Transverse colon (tissue), 4 donors: ENCODE data around the gene CLSTN1. TPM values are rescaled to one million over a fixed set of nuclear protein-coding genes. Genes with fewer than 3 reads are reported as not detected.

ENCODE experiments used
- DNase-seq: peaks from one replicate; pipeline ENCODE4 v3.0.0-alpha.2; 2019
- H3K27ac ChIP-seq, 4 donors: fragments of 200-600 bp; sonication (generic); 2 replicates each; pipeline ENCODE4 v1.5.1; 2016 to 2018; ENCODE audit warnings: inconsistent platforms in 4 of 4
- H3K27me3 ChIP-seq: fragments of 200-600 bp; sonication (generic); 2 replicates; pipeline ENCODE4 v1.5.1; 2017; ENCODE audit warnings: inconsistent platforms
- H3K36me3 ChIP-seq, 4 donors: fragments of 200-600 bp; sonication (generic); 2 replicates each; pipeline ENCODE4 v1.5.1; 2017 to 2019; ENCODE audit warnings: inconsistent platforms in 4 of 4
- H3K4me1 ChIP-seq, 4 donors: fragments of 200-600 bp; sonication (generic); 2 replicates each; pipeline ENCODE4 v1.5.1; 2017 to 2020; ENCODE audit warnings: inconsistent platforms in 4 of 4
- H3K4me3 ChIP-seq, 4 donors: fragments of 200-600 bp; sonication (generic); 1 replicate in 1 of 4; 2 replicates in 3 of 4; pipeline versions ENCODE4 v1.5.1 to v1.6.1; 2017 to 2019; ENCODE audit warnings: inconsistent platforms in 4 of 4
- H3K9me3 ChIP-seq, 2 donors: fragments of 200-600 bp; sonication (generic); 2 replicates each; pipeline ENCODE4 v1.5.1; 2017 to 2019; ENCODE audit warnings: inconsistent platforms in 2 of 2
- CTCF ChIP-seq, 5 experiments: fragments of 200-600 bp in 3 of 5; fragments of 450-650 bp in 2 of 5; sonication (generic) in 3 of 5; IDR thresholded peaks; 1 replicate in 2 of 5; 2 replicates in 3 of 5; pipeline ENCODE4 v1.5.1; 2016 to 2017; ENCODE audit warnings: antibody characterized with exemption in 5 of 5, inconsistent platforms in 3 of 5, mild to moderate bottlenecking in 2 of 5, moderate library complexity in 1 of 5
- EP300 ChIP-seq: sonication (generic); formaldehyde crosslinking; IDR thresholded peaks from one replicate; pipeline ENCODE4 v1.6.1; 2017; ENCODE audit warnings: antibody characterized with exemption, low read depth
- POLR2A ChIP-seq: fragments of 450-650 bp; IDR thresholded peaks from one replicate; pipeline ENCODE4 v1.6.1; 2016; ENCODE audit warnings: antibody characterized with exemption, mild to moderate bottlenecking, moderate library complexity
- POLR2AphosphoS5 ChIP-seq, 3 donors: sonication (generic); formaldehyde crosslinking; IDR thresholded peaks; one replicate each; pipeline ENCODE4 v1.6.1; 2016; ENCODE audit warnings: antibody characterized with exemption in 3 of 3
- WGBS, 2 donors: methylation state at CpG; one replicate each; pipeline ENCODE4 v1.1.5; 2018; ENCODE audit warnings: low coverage in 1 of 2; 5-methylcytosine and 5-hydroxymethylcytosine counted together
- in situ Hi-C, 4 donors: fragments of 200-750 bp; cut with MboI; loops; one replicate each; pipeline versions ENCODE4 v1.15.0 to v1.15.1; 2017; ENCODE audit warnings: low sequenced_read_pairs in 3 of 4, low pct_ligation_motif_present in 1 of 4, low pct_unique_long_range_greater_than_20kb in 1 of 4
- intact Hi-C: fragments of 100-400 bp; cut with DNase I; formaldehyde crosslinking; loops from one replicate; pipeline ENCODE4 v1.15.1; 2023; ENCODE audit warnings: low total_unique reads
- total RNA-seq, 4 donors: library from RNA; depleted of rRNA; stranded (reverse); fragments of >200 nt; gene quantifications; one replicate each; pipeline ENCODE4 v1.1.0, GENCODE V29; 2016

Gene CLSTN1
- total RNA-seq, 4 donors from 2014 or later, result 118 to 191 (median 143) TPM

DNA sequence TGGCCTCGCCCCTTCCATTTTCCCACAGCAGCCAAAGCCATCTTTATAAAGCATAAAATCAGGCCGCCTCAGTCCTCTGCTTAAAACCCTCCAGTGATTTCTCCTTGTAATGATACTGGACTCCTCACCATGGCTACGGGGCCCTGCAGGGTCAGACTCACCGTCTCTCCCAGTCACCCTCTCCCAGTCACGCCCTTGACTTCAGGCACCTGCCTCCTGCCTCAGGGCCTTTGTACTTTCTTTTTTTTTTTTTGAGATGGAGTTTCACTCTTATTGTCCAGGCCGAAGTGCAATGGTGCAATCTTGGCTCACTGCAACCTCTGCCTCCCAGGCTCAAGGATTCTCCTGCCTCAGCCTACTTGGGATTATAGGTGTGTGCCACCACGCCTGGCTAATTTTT lies 124.4 kb downstream of the CLSTN1 start:
- H3K4me3 ChIP-seq, result no peak overlapping the region
- no peak for DNase-seq
- intact Hi-C loops (no loop called here), in situ Hi-C loops (no loop called here)
- no peaks in the 10 kb centered on the region for H3K36me3 ChIP-seq
- H3K9me3 ChIP-seq, result no peaks in the 10 kb centered on the region
- TF ChIP-seq POLR2A (no peak), POLR2AphosphoS5 (IDR thresholded peaks at IDR 0.05) (no peak), CTCF (IDR thresholded peaks at IDR 0.05) (no peak), EP300 (no peak)
- no peaks in the 10 kb centered on the region for H3K4me1 ChIP-seq
- no peak overlapping the region for H3K27ac ChIP-seq
- no peaks in the 10 kb centered on the region for H3K27me3 ChIP-seq
- WGBS, 2 donors, result 74 to 82% methylated on average over 6 to 7 of the region's 7 CpGs

DNA sequence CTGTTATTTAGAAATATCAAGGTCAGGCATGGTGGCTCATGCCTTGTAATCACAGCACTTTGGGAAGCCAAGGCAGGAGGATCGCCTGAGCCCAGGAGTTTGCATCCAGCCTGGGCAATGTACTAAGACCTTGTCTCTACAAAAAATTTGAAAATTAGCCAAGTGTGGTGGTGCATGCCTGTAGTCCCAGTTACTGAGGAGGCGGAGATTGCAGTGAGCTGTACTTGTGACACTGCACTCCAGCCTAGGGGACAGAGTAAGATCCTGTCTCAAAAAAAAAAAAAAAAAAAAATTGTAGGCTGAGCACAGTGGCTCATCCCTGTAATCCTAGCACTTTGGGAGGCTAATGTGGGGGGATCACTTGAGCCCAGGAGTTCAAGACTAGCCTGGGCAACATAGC lies 127.0 kb downstream of the CLSTN1 start:
- TF ChIP-seq CTCF (IDR thresholded peaks at IDR 0.05), result no peak
- no peaks in the 10 kb centered on the region for H3K36me3 ChIP-seq
- intact Hi-C loops (no loop called here), in situ Hi-C loops (no loop called here)
- no peak for DNase-seq
- H3K27me3 ChIP-seq, result no peaks in the 10 kb centered on the region
- no peaks in the 10 kb centered on the region for H3K9me3 ChIP-seq
- H3K27ac ChIP-seq, result no peak overlapping the region
- 100% methylated on average over 2 of the region's 2 CpGs; no CpG with 5 or more reads in 1 of the 2 donors for WGBS, 2 donors
- no peaks in the 10 kb centered on the region for H3K4me1 ChIP-seq
- no peak overlapping the region for H3K4me3 ChIP-seq

DNA sequence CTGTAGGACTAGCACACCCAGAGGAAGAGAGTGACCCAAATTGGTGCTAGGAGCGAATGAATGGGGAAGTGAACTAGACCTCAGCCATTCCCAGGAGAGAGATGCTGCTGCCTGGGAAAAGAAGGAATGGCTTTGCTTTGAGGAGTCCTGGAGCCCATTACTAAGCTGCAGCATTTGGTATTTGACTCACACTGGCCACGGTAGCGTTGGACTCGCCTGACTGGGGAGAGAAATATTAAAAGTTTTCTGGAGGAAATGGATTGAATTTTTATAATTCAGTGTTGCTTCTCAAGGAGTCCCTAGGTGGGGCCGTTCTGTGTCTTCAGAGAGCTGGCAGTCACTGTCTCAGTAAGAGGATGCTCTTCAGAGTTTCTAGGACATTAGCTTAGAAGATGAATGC lies 132.1 kb downstream of the CLSTN1 start:
- peaks cover 39% of the 10 kb centered on the region for H3K27me3 ChIP-seq
- intact Hi-C loops, result no loop called here
- WGBS, 2 donors, result 60 to 83% methylated on average over 1 to 5 of the region's 5 CpGs
- no peak overlapping the region for H3K27ac ChIP-seq
- TF ChIP-seq POLR2AphosphoS5 (IDR thresholded peaks at IDR 0.05) (no peak), POLR2A (no peak), EP300 (no peak), CTCF (IDR thresholded peaks at IDR 0.05) (no peak)
- no peak overlapping the region for H3K4me3 ChIP-seq
- peaks cover 9 to 42% (median 35%) of the 10 kb centered on the region in 4 donors for H3K4me1 ChIP-seq
- H3K36me3 ChIP-seq, result no peaks in the 10 kb centered on the region
- in situ Hi-C loops, result no loop called here
- no peaks in the 10 kb centered on the region for H3K9me3 ChIP-seq
- DNase-seq, result no peak

DNA sequence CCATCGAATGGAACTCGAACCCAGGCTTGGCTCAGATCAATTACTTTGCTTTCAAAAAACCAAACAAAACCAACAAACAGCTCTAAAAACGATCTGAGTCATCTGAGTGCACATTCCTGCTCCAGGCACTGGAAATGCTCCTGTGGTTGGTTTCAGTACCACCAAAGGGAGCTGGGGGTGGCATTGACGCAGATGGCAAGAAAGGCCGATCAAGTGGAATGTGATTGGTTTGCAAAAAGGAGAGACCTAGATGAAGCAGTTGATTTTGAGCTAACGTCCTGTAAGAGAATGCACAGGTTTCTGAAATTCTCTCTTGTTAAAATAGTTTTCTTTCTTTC lies 132.7 kb downstream of the CLSTN1 start:
- TF ChIP-seq POLR2A (no peak), POLR2AphosphoS5 (IDR thresholded peaks at IDR 0.05) (no peak), EP300 (no peak)
- no peak overlapping the region for H3K4me3 ChIP-seq
- no peaks in the 10 kb centered on the region for H3K36me3 ChIP-seq
- H3K27me3 ChIP-seq, result peaks cover 45% of the 10 kb centered on the region
- no peak for DNase-seq
- intact Hi-C loops, result no loop called here
- H3K27ac ChIP-seq, result no peak overlapping the region
- in situ Hi-C loops, result no loop called here
- WGBS, 2 donors, result 78 to 79% methylated on average over 6 of the region's 6 CpGs
- no peaks in the 10 kb centered on the region for H3K9me3 ChIP-seq
- peaks cover 9 to 42% (median 35%) of the 10 kb centered on the region in 4 donors for H3K4me1 ChIP-seq

DNA sequence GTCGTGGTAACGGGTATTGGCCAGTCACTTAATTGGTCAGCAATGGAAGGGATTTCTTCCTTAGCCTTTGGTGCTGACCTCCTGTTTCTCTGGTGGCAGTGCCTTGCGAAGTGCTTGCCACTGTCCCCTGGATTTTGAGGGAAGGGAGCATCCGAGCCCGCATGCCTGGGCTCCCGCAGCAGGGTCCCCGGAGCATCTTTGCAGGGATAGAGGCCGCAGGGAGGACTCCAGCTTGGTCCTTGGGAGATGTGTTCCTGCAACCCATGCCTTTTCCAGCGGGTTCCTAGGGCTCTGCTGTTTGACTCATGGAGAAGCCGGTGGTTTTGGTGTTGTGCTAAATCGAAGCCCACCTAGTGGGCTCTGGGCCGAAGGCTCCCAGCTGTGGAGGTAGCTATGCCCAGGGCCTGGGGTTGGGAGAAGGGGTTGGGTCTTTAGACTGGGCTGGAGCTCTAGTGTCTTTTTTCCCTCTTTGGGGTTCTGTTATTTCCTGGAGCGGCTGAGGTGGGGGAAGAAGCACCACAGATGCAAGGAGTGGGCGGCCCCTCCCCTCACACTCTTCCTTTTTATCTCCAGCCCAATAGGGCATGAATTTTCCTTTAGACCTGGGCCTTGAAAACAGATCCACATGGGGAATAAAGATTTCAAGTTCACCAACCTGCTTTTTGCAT lies 133.2 kb downstream of the CLSTN1 start:
- intact Hi-C loops, result no loop called here
- peak overlapping the region in 3 of 4 donors; percentile 61 to 63 (median 62) for H3K27ac ChIP-seq
- 13 to 83% methylated on average over 2 to 14 of the region's 14 CpGs for WGBS, 2 donors
- TF ChIP-seq EP300 (no peak), POLR2A (no peak), CTCF (IDR thresholded peaks at IDR 0.05) (no peak), POLR2AphosphoS5 (IDR thresholded peaks at IDR 0.05) (no peak)
- peaks cover 9 to 42% (median 35%) of the 10 kb centered on the region in 4 donors for H3K4me1 ChIP-seq
- peak overlapping the region in 1 of 4 donors; percentile 81 for H3K4me3 ChIP-seq
- H3K27me3 ChIP-seq, result peaks cover 48% of the 10 kb centered on the region
- H3K36me3 ChIP-seq, result no peaks in the 10 kb centered on the region
- no peaks in the 10 kb centered on the region for H3K9me3 ChIP-seq
- in situ Hi-C loops, result no loop called here
- DNase-seq, result no peak
